GM19193 (cell line): ENCODE results near the gene SLC8A1.

Experiments
- POLR2A ChIP-seq: IDR thresholded peaks from 4 replicates; pipeline ENCODE4 v1.6.1; 2011; ENCODE audit not compliant: insufficient read depth, insufficient read length; ENCODE audit errors: extremely low read depth

Gene SLC8A1

GRCh38 chr2:40451918-40452605, at the start of gene SLC8A1:
Gene SLC8A1 (minus strand): TSS chr2:40452090.
- TF ChIP-seq POLR2A: no peak

- TF ChIP-seq POLR2A: no peak
These were observed 47.5 kb upstream of the SLC8A1 start for GRCh38 chr2:40499437-40499836.

GRCh38 chr2:40497251-40497859, 45.5 kb upstream of the SLC8A1 start:
- no peak for TF ChIP-seq POLR2A

GRCh38 chr2:40489678-40489960, 37.7 kb upstream of the SLC8A1 start:
- no peak for TF ChIP-seq POLR2A

GRCh38 chr2:40488927-40489677, 37.2 kb upstream of the SLC8A1 start:
- no peak for TF ChIP-seq POLR2A

GRCh38 chr2:40488101-40488601, 36.3 kb upstream of the SLC8A1 start:
- TF ChIP-seq POLR2A: no peak

GRCh38 chr2:40487602-40488001, 35.7 kb upstream of the SLC8A1 start:
- no peak for TF ChIP-seq POLR2A

GRCh38 chr2:40485854-40486253, 34.0 kb upstream of the SLC8A1 start:
- no peak for TF ChIP-seq POLR2A

- no peak for TF ChIP-seq POLR2A
These were observed 33.4 kb upstream of the SLC8A1 start for GRCh38 chr2:40485318-40485717.

GRCh38 chr2:40483549-40484243, 31.8 kb upstream of the SLC8A1 start:
- no peak for TF ChIP-seq POLR2A

- no peak for TF ChIP-seq POLR2A
These were observed 28.7 kb upstream of the SLC8A1 start for GRCh38 chr2:40480596-40480995.

- no peak for TF ChIP-seq POLR2A
These were observed 28.2 kb upstream of the SLC8A1 start for GRCh38 chr2:40480073-40480472.

GRCh38 chr2:40477361-40477760, 25.5 kb upstream of the SLC8A1 start:
- no peak for TF ChIP-seq POLR2A

- no peak for TF ChIP-seq POLR2A
These were observed 24.5 kb upstream of the SLC8A1 start for GRCh38 chr2:40476436-40476835.

GRCh38 chr2:40474306-40474705, 22.4 kb upstream of the SLC8A1 start:
- no peak for TF ChIP-seq POLR2A
